ENCODE results near the gene FAM20B. TPM values are rescaled to one million over a fixed set of nuclear protein-coding genes. Genes with fewer than 3 reads are reported as not detected.

Gene FAM20B
- total RNA-seq, 2 experiments from 2014 or later = 12.1 to 12.9 TPM

DNA sequence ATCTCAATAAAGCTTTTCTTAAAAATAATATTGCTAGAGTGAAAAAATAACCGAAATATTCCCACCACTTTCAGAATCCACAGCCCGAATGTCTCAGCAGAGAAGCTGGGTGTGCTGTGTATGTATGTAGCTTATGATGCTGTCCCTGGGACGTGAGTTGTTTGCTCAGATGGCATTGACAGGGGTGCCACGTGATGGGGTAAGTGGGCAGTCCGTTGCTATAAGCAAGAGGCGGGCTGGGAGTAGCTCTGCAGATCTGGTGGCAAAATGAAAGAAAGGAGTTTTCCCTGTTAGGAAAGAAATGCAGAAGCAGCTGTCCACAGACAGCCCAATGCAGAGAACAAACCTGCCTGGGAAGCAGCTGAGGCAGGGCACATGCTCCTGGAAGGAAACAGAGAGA lies 3.8 kb upstream of the FAM20B start:
- Histone ChIP-seq H3K4me3 (ENCODE audit: low read length) (no peak overlapping the region), H3K36me3 (ENCODE audit: insufficient read depth, low read length) (no peaks in the 10 kb centered on the region), H3K27me3 (ENCODE audit: control insufficient read depth in 1 of 2, insufficient read depth in 2 of 2, low read length in 2 of 2) (no peaks in the 10 kb centered on the region), H3K27ac (ENCODE audit: low read depth in 1 of 2, low read length in 2 of 2) (no peak overlapping the region), H3K9me3 (ENCODE audit: control insufficient read depth in 1 of 2, insufficient read depth in 1 of 2, low read length in 2 of 2) (no peaks in the 10 kb centered on the region), H3K4me1 (ENCODE audit: insufficient read depth, low read length) (peaks cover 13% of the 10 kb centered on the region)
- Mint-ChIP-seq H3K4me1 (ENCODE audit: low read depth) (peaks cover 15% of the 10 kb centered on the region), H3K36me3 (ENCODE audit: low read depth) (no peaks in the 10 kb centered on the region), H3K27me3 (no peaks in the 10 kb centered on the region), H3K9me3 (no peaks in the 10 kb centered on the region), H3K27ac (no peak overlapping the region), H3K4me3 (no peak overlapping the region)
- ATAC-seq (ENCODE audit: poor library complexity) (no peak), DNase-seq (no peak)
- ChIA-PET POLR2A (no interaction called here), CTCF (interaction anchor here (0.7 kb wide), 1 partner anchor 227 kb away, joined by 3 read pairs; no protein-coding TSS in a partner anchor)
- TF ChIP-seq, protein P1, sequence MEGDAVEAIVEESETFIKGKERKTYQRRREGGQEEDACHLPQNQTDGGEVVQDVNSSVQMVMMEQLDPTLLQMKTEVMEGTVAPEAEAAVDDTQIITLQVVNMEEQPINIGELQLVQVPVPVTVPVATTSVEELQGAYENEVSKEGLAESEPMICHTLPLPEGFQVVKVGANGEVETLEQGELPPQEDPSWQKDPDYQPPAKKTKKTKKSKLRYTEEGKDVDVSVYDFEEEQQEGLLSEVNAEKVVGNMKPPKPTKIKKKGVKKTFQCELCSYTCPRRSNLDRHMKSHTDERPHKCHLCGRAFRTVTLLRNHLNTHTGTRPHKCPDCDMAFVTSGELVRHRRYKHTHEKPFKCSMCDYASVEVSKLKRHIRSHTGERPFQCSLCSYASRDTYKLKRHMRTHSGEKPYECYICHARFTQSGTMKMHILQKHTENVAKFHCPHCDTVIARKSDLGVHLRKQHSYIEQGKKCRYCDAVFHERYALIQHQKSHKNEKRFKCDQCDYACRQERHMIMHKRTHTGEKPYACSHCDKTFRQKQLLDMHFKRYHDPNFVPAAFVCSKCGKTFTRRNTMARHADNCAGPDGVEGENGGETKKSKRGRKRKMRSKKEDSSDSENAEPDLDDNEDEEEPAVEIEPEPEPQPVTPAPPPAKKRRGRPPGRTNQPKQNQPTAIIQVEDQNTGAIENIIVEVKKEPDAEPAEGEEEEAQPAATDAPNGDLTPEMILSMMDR (IDR thresholded peaks at IDR 0.05) = no peak
- intact Hi-C loops (cut with DNase I, micrococcal nuclease) = loop anchor here in 1 of 2 experiments (5.0 to 10.0 kb wide), 2 partner anchors 1133 to 1480 kb away; partner anchors contain the start of genes ACBD6 and QSOX1

DNA sequence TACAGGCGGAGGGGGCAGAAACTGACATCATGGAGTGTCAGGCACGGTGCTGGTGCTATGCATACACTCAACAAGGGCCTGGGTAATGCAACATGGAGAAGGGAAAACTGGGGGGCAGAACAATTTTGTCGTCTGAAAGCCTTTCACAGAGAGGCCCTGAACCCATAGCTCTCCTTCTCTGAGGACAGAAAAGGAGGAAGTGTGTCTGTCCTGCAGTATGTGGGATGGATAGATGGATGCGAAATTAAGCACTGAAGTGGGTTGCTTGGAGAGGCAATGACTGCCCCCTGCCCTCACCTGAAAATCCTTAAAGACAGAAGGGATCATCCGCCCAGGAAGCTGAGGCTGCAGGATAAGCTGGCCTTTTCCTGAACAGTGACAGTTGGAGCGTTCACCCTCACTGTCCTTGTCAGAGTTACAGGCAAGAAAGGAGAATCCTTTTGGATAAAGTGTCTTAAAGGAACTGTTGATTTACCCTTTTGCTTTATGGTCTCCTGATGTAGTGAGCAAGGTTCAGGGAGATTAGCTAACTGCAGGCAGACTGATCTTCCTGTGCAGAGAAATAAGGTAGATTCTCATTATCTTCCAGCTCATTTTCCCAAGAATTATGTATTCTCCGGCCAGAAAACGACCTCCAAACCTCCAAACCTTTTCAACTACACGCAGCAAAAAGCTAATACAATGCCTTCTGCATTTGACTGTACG lies 1.6 kb upstream of the FAM20B start:
- H3K4me3 ChIP-seq (ENCODE audit: low read length) = no peak overlapping the region
- no peaks in the 10 kb centered on the region for H3K27me3 ChIP-seq (ENCODE audit: control insufficient read depth in 1 of 2, insufficient read depth in 2 of 2, low read length in 2 of 2)
- Mint-ChIP-seq H3K27me3 (no peaks in the 10 kb centered on the region), H3K4me1 (ENCODE audit: low read depth) (peaks cover 35% of the 10 kb centered on the region), H3K36me3 (ENCODE audit: low read depth) (no peaks in the 10 kb centered on the region), H3K9me3 (no peaks in the 10 kb centered on the region), H3K4me3 (peak overlapping the region; percentile 88), H3K27ac (no peak overlapping the region)
- no peaks in the 10 kb centered on the region for H3K36me3 ChIP-seq (ENCODE audit: insufficient read depth, low read length)
- TF ChIP-seq, protein P1 (IDR thresholded peaks at IDR 0.05) = no peak
- CTCF ChIA-PET = interaction anchor here (0.6 kb wide), 1 partner anchor 55 kb away, joined by 3 read pairs; no protein-coding TSS in a partner anchor
- intact Hi-C loops (cut with DNase I, micrococcal nuclease) = loop anchor here in 1 of 2 experiments (2.0 to 10.0 kb wide), 4 partner anchors 301 to 1478 kb away; partner anchors contain the start of genes ACBD6 and QSOX1
- H3K27ac ChIP-seq (ENCODE audit: low read depth in 1 of 2, low read length in 2 of 2) = no peak overlapping the region
- no peak for DNase-seq
- H3K9me3 ChIP-seq (ENCODE audit: control insufficient read depth in 1 of 2, insufficient read depth in 1 of 2, low read length in 2 of 2) = no peaks in the 10 kb centered on the region
- H3K4me1 ChIP-seq (ENCODE audit: insufficient read depth, low read length) = peaks cover 17% of the 10 kb centered on the region
- no peak for ATAC-seq (ENCODE audit: poor library complexity)
- POLR2A ChIA-PET = interaction anchor here (0.9 kb wide), 1 partner anchor 57 kb away, joined by 3 read pairs; the partner anchor contains the start of gene TOR3A

- no peaks in the 10 kb centered on the region for H3K36me3 Mint-ChIP-seq (ENCODE audit: low read depth)
- CTCF ChIA-PET = interaction anchor here (0.9 kb wide), 1 partner anchor 24 kb away, joined by 3 read pairs; no protein-coding TSS in a partner anchor
Observed at GRCh38 chr1:179025975-179026812, 500 bp downstream of the FAM20B start.

More at GRCh38 chr1:179025975-179026812, 500 bp downstream of the FAM20B start:
- POLR2A ChIA-PET = interaction anchor here (0.6 to 1.6 kb wide), 5 partner anchors 11 to 680 kb away, joined by 3 to 7 read pairs (median 3); partner anchors contain the start of genes AXDND1 and TOR3A
- H3K4me3 ChIP-seq (ENCODE audit: low read length) = peak overlapping the region; percentile 76
- TF ChIP-seq, protein P1 (IDR thresholded peaks at IDR 0.05) = no peak
- peak; percentile 77 for ATAC-seq (ENCODE audit: poor library complexity)
- peak; percentile 46 to 89 (median 70) for DNase-seq
- H3K27ac ChIP-seq (ENCODE audit: low read depth in 1 of 2, low read length in 2 of 2) = peak overlapping the region; percentile 46 to 51
- Mint-ChIP-seq H3K9me3 (no peaks in the 10 kb centered on the region), H3K27me3 (no peaks in the 10 kb centered on the region), H3K4me1 (ENCODE audit: low read depth) (peaks cover 56% of the 10 kb centered on the region), H3K27ac (peak overlapping the region; percentile 76), H3K4me3 (peak overlapping the region; percentile 89)
- intact Hi-C loops (cut with DNase I, micrococcal nuclease) = loop anchor here (2.0 to 10.0 kb wide), 9 partner anchors 55 to 1606 kb away; partner anchors contain the start of genes AXDND1 (in 1 of the 2), QSOX1 (in 1 of the 2), TOR3A (in 1 of the 2) and XPR1 (in 1 of the 2)
- peaks cover 17% of the 10 kb centered on the region for H3K4me1 ChIP-seq (ENCODE audit: insufficient read depth, low read length)
- H3K9me3 ChIP-seq (ENCODE audit: control insufficient read depth in 1 of 2, insufficient read depth in 1 of 2, low read length in 2 of 2) = no peaks in the 10 kb centered on the region
- no peaks in the 10 kb centered on the region for H3K27me3 ChIP-seq (ENCODE audit: control insufficient read depth in 1 of 2, insufficient read depth in 2 of 2, low read length in 2 of 2)
- H3K36me3 ChIP-seq (ENCODE audit: insufficient read depth, low read length) = no peaks in the 10 kb centered on the region

Data from CD4-positive, alpha-beta T cell (primary cell).